ENCODE data around the gene KRTAP12-1. TPM values are rescaled to one million over a fixed set of nuclear protein-coding genes. Genes with fewer than 3 reads are reported as not detected.

KRTAP12-1 gene, protein sequence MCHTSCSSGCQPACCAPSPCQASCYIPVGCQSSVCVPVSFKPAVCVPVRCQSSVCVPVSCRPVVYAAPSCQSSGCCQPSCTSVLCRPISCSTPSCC
- not detected for total RNA-seq

GRCh38 chr21:44681861-44682579, at the start of gene KRTAP12-1:
Gene KRTAP12-1, minus strand, starts transcription at chr21:44682163. Its CDS starts 40 bp downstream, at chr21:44682123.
- TF ChIP-seq, protein P1, sequence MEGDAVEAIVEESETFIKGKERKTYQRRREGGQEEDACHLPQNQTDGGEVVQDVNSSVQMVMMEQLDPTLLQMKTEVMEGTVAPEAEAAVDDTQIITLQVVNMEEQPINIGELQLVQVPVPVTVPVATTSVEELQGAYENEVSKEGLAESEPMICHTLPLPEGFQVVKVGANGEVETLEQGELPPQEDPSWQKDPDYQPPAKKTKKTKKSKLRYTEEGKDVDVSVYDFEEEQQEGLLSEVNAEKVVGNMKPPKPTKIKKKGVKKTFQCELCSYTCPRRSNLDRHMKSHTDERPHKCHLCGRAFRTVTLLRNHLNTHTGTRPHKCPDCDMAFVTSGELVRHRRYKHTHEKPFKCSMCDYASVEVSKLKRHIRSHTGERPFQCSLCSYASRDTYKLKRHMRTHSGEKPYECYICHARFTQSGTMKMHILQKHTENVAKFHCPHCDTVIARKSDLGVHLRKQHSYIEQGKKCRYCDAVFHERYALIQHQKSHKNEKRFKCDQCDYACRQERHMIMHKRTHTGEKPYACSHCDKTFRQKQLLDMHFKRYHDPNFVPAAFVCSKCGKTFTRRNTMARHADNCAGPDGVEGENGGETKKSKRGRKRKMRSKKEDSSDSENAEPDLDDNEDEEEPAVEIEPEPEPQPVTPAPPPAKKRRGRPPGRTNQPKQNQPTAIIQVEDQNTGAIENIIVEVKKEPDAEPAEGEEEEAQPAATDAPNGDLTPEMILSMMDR (IDR thresholded peaks at IDR 0.05): no peak
- TF ChIP-seq POLR2A (IDR thresholded peaks at IDR 0.05) (no peak), EP300 (IDR thresholded peaks at IDR 0.05) (no peak)
- WGBS, 2 donors: 75 to 81% methylated on average over 13 to 23 of the region's 23 CpGs
- Histone ChIP-seq H3K36me3 (no peaks in the 10 kb centered on the region), H3K4me3 (no peak within 1 kb of the TSS), H3K4me1 (no peaks in the 10 kb centered on the region), H3K27ac (no peak within 1 kb of the TSS), H3K9me3 (peaks cover 0 to 4% (median 0%) of the 10 kb centered on the region in 4 donors), H3K27me3 (peaks cover 0 to 16% of the 10 kb centered on the region in 2 donors)
- no peak for DNase-seq (ENCODE audit: low spot score in 2 of 2)

DNA sequence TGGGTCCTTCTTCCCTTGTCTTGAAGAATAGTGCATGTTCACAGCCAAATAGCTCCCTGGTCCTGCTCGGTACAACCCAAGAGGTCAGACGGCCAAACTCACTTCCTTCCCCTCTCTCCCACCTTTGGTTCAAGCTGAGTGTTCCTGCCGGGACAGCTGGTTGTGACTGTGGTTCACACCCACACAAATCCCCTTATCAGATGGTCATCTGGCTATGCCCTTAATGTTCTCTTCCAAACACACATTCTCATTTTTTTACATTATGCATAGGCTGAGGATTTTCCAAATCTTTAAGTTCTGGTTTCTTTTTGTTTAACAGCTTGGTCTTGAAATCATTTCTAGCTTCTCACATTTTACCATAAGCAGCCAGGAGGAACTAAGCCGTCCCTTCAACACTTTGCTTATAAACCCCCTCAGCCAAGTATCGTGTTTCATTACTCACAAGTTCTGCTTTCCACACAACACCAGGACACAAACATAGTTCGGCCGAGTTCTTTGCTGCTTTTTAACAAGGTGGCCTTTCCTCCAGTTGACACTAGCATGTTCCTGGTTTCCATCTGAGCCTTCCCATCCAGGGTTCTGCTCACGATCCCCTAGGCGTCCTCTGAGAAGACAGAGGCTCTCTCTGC, 49.1 kb upstream of the KRTAP12-1 start:
- 69 to 71% methylated on average over 9 of the region's 9 CpGs for WGBS, 2 donors
- DNase-seq (ENCODE audit: low spot score in 2 of 2): no peak
- no peak for TF ChIP-seq EP300 (IDR thresholded peaks at IDR 0.05)
- no peak for TF ChIP-seq POLR2A (IDR thresholded peaks at IDR 0.05)
- TF ChIP-seq, protein P1 (IDR thresholded peaks at IDR 0.05): no peak
- Histone ChIP-seq H3K4me1 (no peaks in the 10 kb centered on the region), H3K27me3 (peaks cover 0 to 12% of the 10 kb centered on the region in 2 donors), H3K9me3 (peaks cover 0 to 17% (median 0%) of the 10 kb centered on the region in 4 donors), H3K36me3 (no peaks in the 10 kb centered on the region), H3K27ac (no peak overlapping the region), H3K4me3 (no peak overlapping the region)

DNA sequence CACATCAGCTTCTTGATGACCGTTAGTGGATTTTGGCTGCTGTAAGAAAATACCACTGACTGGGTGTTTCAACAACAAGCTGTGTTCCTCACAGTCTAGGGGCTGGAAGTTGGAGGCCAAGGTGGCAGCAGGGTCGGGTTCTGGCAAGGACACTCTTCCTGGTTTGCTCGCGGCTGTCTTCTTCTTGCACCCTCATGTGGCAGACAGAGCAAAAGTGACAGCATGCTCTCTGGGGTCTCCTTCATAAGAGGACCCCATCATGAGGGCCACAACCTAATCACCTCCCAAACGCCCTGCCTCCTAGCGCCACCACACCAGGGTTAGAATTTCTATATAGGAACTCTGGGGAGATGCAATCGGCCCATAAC, 48.0 kb upstream of the KRTAP12-1 start:
- Histone ChIP-seq H3K27ac (no peak overlapping the region), H3K27me3 (peaks cover 0 to 21% of the 10 kb centered on the region in 2 donors), H3K4me3 (no peak overlapping the region), H3K36me3 (no peaks in the 10 kb centered on the region), H3K4me1 (no peaks in the 10 kb centered on the region), H3K9me3 (peaks cover 0 to 7% (median 0%) of the 10 kb centered on the region in 4 donors)
- TF ChIP-seq EP300 (IDR thresholded peaks at IDR 0.05) (no peak), POLR2A (IDR thresholded peaks at IDR 0.05) (no peak)
- TF ChIP-seq, protein P1 (IDR thresholded peaks at IDR 0.05): no peak
- DNase-seq (ENCODE audit: low spot score in 2 of 2): no peak
- WGBS, 2 donors: 90 to 93% methylated on average over 4 to 7 of the region's 7 CpGs

GRCh38 chr21:44729336-44730027, 47.5 kb upstream of the KRTAP12-1 start:
- 92 to 95% methylated on average over 23 of the region's 23 CpGs for WGBS, 2 donors
- Histone ChIP-seq H3K4me1 (no peaks in the 10 kb centered on the region), H3K4me3 (no peak overlapping the region), H3K27ac (no peak overlapping the region), H3K27me3 (peaks cover 0 to 26% of the 10 kb centered on the region in 2 donors), H3K36me3 (no peaks in the 10 kb centered on the region), H3K9me3 (peaks cover 0 to 1% (median 0%) of the 10 kb centered on the region in 4 donors)
- no peak for TF ChIP-seq EP300 (IDR thresholded peaks at IDR 0.05)
- TF ChIP-seq, protein P1 (IDR thresholded peaks at IDR 0.05): no peak
- no peak for TF ChIP-seq POLR2A (IDR thresholded peaks at IDR 0.05)
- DNase-seq (ENCODE audit: low spot score in 2 of 2): no peak

Measured in tibial nerve (tissue), 4 donors.